ENCODE results near the gene TRAPPC8. TPM values are rescaled to one million over a fixed set of nuclear protein-coding genes. Genes with fewer than 3 reads are reported as not detected.
"Not testable (repeated sequence)": the region's sequence is repeated elsewhere in the genome, so short reads cannot be mapped to it uniquely, and the experiment has no call there.

TRAPPC8 gene
- 106 TPM for total RNA-seq

GRCh38 chr18:31942999-31943877, at the start of gene TRAPPC8:
Gene TRAPPC8 (minus strand): TSS chr18:31943128. CDS start chr18:31942764, 364 bp downstream.
- DNase-seq (ENCODE audit: low spot score in 2 of 2) (peak; percentile 95 to 97), FAIRE-seq (no peak)

- no peak for DNase-seq (ENCODE audit: low spot score in 2 of 2)
- FAIRE-seq = no peak
Observed at GRCh38 chr18:31990823-31991222, 47.9 kb upstream of the TRAPPC8 start.

- no peak for FAIRE-seq
- DNase-seq (ENCODE audit: low spot score in 2 of 2) = no peak
Observed at GRCh38 chr18:31983976-31984375, 41.0 kb upstream of the TRAPPC8 start.

GRCh38 chr18:31983020-31983419, 40.1 kb upstream of the TRAPPC8 start:
- DNase-seq (ENCODE audit: low spot score in 2 of 2) = no peak

GRCh38 chr18:31980863-31981262, 37.9 kb upstream of the TRAPPC8 start:
- DNase-seq (ENCODE audit: low spot score in 2 of 2) (no peak), FAIRE-seq (no peak)

More at GRCh38 chr18:31983020-31983419, 40.1 kb upstream of the TRAPPC8 start:
- no peak for FAIRE-seq

- no peak for DNase-seq (ENCODE audit: low spot score in 2 of 2)
- FAIRE-seq = no peak
Observed at GRCh38 chr18:31979714-31980113, 36.8 kb upstream of the TRAPPC8 start.

- FAIRE-seq (no peak), DNase-seq (ENCODE audit: low spot score in 2 of 2) (no peak)
Observed at GRCh38 chr18:31978616-31979015, 35.7 kb upstream of the TRAPPC8 start.

- FAIRE-seq = no peak
- DNase-seq (ENCODE audit: low spot score in 2 of 2) = peak in 1 of 2 donors; percentile 29
Observed at GRCh38 chr18:31977270-31977872, 34.4 kb upstream of the TRAPPC8 start.

- DNase-seq (ENCODE audit: low spot score in 2 of 2) (no peak), FAIRE-seq (no peak)
Observed at GRCh38 chr18:31976242-31976641, 33.3 kb upstream of the TRAPPC8 start.

GRCh38 chr18:31973929-31974546, 31.1 kb upstream of the TRAPPC8 start:
- FAIRE-seq (no peak), DNase-seq (ENCODE audit: low spot score in 2 of 2) (no peak)

- FAIRE-seq = no peak
- DNase-seq (ENCODE audit: low spot score in 2 of 2) = no peak
Observed at GRCh38 chr18:31970617-31971016, 27.7 kb upstream of the TRAPPC8 start.

GRCh38 chr18:31965316-31965970, 22.5 kb upstream of the TRAPPC8 start:
- no peak for FAIRE-seq

GRCh38 chr18:31957728-31958127, 14.8 kb upstream of the TRAPPC8 start:
- FAIRE-seq = no peak
- no peak for DNase-seq (ENCODE audit: low spot score in 2 of 2)

More at GRCh38 chr18:31965316-31965970, 22.5 kb upstream of the TRAPPC8 start:
- no peak for DNase-seq (ENCODE audit: low spot score in 2 of 2)

GRCh38 chr18:31954349-31954748, 11.4 kb upstream of the TRAPPC8 start:
- no peak for FAIRE-seq
- DNase-seq (ENCODE audit: low spot score in 2 of 2) = no peak

GRCh38 chr18:31953699-31954098, 10.8 kb upstream of the TRAPPC8 start:
- not testable (repeated sequence) for DNase-seq (ENCODE audit: low spot score in 2 of 2); FAIRE-seq

- DNase-seq (ENCODE audit: low spot score in 2 of 2) (no peak), FAIRE-seq (no peak)
Observed at GRCh38 chr18:31952223-31952622, 9.3 kb upstream of the TRAPPC8 start.

GRCh38 chr18:31950583-31950982, 7.7 kb upstream of the TRAPPC8 start:
- FAIRE-seq = no peak
- DNase-seq (ENCODE audit: low spot score in 2 of 2) = no peak

- not testable (repeated sequence) for FAIRE-seq; DNase-seq (ENCODE audit: low spot score in 2 of 2)
Observed at GRCh38 chr18:31948349-31948748, 5.4 kb upstream of the TRAPPC8 start.

GRCh38 chr18:31946305-31947046, 3.5 kb upstream of the TRAPPC8 start:
- DNase-seq (ENCODE audit: low spot score in 2 of 2) (no peak), FAIRE-seq (no peak)

All from frontal cortex (tissue), 4 donors.